ENCODE results near the gene ASTL.
A peak's percentile ranks its signal among the peaks of the same experiment; 100 is the strongest.

The ASTL gene

DNA sequence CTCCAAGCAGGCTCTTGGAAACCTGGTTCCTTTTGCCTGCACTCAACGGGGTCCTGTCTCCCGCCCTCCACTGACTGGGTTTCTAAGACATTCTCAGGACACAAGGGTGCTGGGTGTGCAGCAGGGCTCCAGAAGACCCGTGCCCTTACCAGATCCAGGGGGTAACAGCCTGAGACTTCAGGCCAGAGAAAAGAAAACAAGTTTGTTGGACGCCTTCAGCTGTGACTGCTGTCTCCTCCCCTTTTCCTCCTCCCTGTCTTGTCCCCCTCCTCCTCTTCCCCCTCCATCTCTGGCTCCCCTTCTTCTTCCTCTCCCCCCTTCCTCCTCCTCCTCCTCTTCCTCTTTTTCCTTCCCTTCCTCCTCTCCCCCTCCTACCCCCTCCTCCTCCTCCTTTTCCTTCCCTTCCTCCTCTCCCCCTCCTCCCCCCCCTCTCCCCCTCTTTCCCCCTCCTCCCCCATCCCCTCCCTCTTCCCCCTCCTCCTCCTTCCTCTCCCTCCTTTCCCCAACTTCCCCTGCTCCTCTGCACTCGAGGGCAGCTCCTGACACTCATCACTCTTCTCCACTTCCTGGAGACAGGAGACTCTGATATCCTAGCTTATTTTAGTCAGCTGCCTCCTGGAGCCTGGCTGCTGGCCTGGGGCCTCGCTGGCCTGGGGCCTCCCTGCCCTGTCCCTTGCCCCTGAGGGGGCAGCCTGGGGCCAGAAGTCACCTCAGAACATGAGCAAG lies 34.4 kb downstream of the ASTL start:
- TF ChIP-seq CTCF (IDR thresholded peaks at IDR 0.05; ENCODE audit: insufficient read depth, low read depth, low read length, missing control alignments): no peak
- no peak overlapping the region for H3K4me3 ChIP-seq (ENCODE audit: low read length)
- DNase-seq (ENCODE audit: low read depth): no peak

DNA sequence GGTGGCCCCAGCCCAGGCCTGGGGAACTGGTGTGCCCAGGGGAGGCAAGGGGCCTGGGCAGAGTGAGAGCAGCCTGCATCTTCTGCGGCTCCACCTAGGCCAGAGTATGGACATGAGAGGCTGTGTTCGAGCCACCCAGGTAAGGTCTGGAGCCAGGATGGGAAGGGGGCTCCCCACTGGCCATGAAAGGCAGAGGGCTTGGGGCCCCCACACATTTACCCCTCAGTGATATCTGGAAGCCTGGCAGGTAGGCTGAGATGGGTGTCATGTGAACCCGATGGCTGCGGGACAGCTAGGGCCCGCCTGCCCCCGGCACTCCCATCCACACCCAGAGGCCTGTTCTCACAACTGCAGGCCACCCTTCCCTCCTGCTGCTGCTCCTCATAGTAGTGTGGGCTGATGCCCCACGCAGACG lies 35.1 kb downstream of the ASTL start:
- TF ChIP-seq CTCF (IDR thresholded peaks at IDR 0.05; ENCODE audit: insufficient read depth, low read depth, low read length, missing control alignments): no peak
- H3K4me3 ChIP-seq (ENCODE audit: low read length): no peak overlapping the region
- no peak for DNase-seq (ENCODE audit: low read depth)

GRCh38 chr2:96102596-96103186 lies 35.6 kb downstream of the ASTL start:
- TF ChIP-seq CTCF (IDR thresholded peaks at IDR 0.05; ENCODE audit: insufficient read depth, low read depth, low read length, missing control alignments): no peak
- no peak for DNase-seq (ENCODE audit: low read depth)
- H3K4me3 ChIP-seq (ENCODE audit: low read length): no peak overlapping the region

GRCh38 chr2:96100893-96101304 lies 37.4 kb downstream of the ASTL start:
- no peak for TF ChIP-seq CTCF (IDR thresholded peaks at IDR 0.05; ENCODE audit: insufficient read depth, low read depth, low read length, missing control alignments)
- no peak for DNase-seq (ENCODE audit: low read depth)
- no peak overlapping the region for H3K4me3 ChIP-seq (ENCODE audit: low read length)

DNA sequence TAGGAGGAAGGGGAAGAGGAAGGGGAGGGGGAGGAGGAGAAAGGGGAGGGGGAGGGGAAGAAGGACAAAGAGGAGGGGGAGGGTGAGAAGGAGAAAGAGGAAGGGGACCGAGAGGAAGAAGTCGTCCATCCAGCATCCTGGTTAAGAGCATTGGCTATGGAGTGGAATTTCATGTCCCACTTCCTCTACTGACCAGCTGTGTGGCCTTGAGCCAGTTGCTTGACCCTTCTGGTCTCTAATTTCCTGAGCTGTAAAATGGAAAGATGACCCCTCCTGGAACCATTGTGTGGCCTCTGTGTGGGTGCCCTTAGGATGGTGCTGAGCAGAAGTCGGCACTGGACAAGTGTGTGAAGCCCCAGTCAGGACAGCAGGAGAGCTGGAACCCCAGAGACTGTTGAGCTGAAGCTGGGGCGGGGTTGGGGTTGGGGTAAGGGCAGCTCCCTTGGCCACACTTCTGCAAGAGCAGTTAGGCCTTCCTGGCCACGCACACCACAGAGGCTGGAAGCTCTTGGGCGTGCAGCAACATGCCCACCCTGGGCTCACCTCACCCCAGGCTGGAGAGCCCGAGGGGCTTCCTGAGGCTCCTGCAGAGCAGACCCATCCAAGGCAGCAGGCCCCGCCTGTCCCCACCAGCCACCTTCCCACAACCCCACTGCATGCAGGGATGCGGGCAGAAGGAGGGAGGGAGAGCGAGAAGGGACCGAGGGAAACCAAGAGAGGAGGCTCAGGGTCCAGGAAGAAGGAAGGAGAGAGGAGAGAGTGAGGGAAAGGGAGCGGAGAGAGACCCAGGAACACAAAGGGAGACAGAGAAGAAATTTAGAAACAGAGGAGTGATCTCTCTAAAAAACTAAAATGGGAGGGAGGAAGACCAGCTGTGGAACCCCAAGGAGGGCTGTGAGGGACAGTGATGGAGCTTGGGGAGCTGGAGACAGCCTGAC lies 38.2 kb downstream of the ASTL start:
- H3K4me3 ChIP-seq (ENCODE audit: low read length): no peak overlapping the region
- TF ChIP-seq CTCF (IDR thresholded peaks at IDR 0.05; ENCODE audit: insufficient read depth, low read depth, low read length, missing control alignments): no peak
- peak; percentile 61 for DNase-seq (ENCODE audit: low read depth)

GRCh38 chr2:96098900-96099590 lies 39.3 kb downstream of the ASTL start:
- no peak overlapping the region for H3K4me3 ChIP-seq (ENCODE audit: low read length)
- no peak for TF ChIP-seq CTCF (IDR thresholded peaks at IDR 0.05; ENCODE audit: insufficient read depth, low read depth, low read length, missing control alignments)
- no peak for DNase-seq (ENCODE audit: low read depth)
